GM23338 (cell line): ENCODE data around the gene CNTN5. TPM values are rescaled to one million over a fixed set of nuclear protein-coding genes. Genes with fewer than 3 reads are reported as not detected.

ENCODE experiments used
- ATAC-seq: fragments of 200-7000 bp; cut with Tn5 transposase; 3 replicates; pipeline ENCODE4 v1.9.1; 2020
- DNase-seq: peaks from one replicate; pipeline ENCODE4 v3.0.0-alpha.2; 2015; ENCODE audit warnings: low spot score
- H2AFZ ChIP-seq: fragments of 200-600 bp; sonication (generic); 2 replicates; pipeline ENCODE4 v1.8.0; 2016; ENCODE audit warnings: antibody characterized with exemption, mild to moderate bottlenecking, moderate library complexity
- H3F3A ChIP-seq: fragments of 200-600 bp; sonication (generic); replicated peaks from 2 replicates; pipeline ENCODE4 v1.8.0; 2017; ENCODE audit warnings: antibody characterized with exemption, mixed run types, low read depth
- H3K27ac ChIP-seq: fragments of 200-600 bp; sonication (generic); 2 replicates; pipeline ENCODE4 v1.6.1; 2016; ENCODE audit warnings: low read depth
- H3K27me3 ChIP-seq: fragments of 200-600 bp; sonication (generic); 2 replicates; pipeline ENCODE4 v1.8.0; 2016; ENCODE audit warnings: mild to moderate bottlenecking, mixed run types, moderate library complexity; ENCODE audit not compliant: insufficient read depth
- H3K36me3 ChIP-seq: fragments of 200-600 bp; sonication (generic); 2 replicates; pipeline ENCODE4 v1.8.0; 2016; ENCODE audit warnings: mild to moderate bottlenecking; ENCODE audit not compliant: insufficient read depth
- H3K4me1 ChIP-seq: fragments of 200-600 bp; sonication (generic); 2 replicates; pipeline ENCODE4 v1.8.0; 2016; ENCODE audit warnings: mild to moderate bottlenecking, moderate library complexity; ENCODE audit not compliant: insufficient read depth
- H3K4me2 ChIP-seq: fragments of 200-600 bp; sonication (generic); 2 replicates; pipeline ENCODE4 v1.7.1; 2017; ENCODE audit warnings: mixed run types
- H3K4me3 ChIP-seq: fragments of 200-600 bp; sonication (generic); 2 replicates; pipeline ENCODE4 v1.6.1; 2016; ENCODE audit warnings: mixed run types
- H3K79me2 ChIP-seq: fragments of 200-600 bp; sonication (generic); replicated peaks from 2 replicates; pipeline ENCODE4 v1.8.0; 2017; ENCODE audit warnings: mild to moderate bottlenecking; ENCODE audit not compliant: insufficient read depth
- H3K9me2 ChIP-seq: fragments of 200-600 bp; sonication (generic); 2 replicates; pipeline ENCODE4 v1.8.0; 2017; ENCODE audit not compliant: insufficient read depth
- H4K20me1 ChIP-seq: fragments of 200-600 bp; sonication (generic); replicated peaks from 2 replicates; pipeline ENCODE4 v1.8.0; 2017; ENCODE audit warnings: mild to moderate bottlenecking; ENCODE audit not compliant: insufficient read depth
- H3K27ac Mint-ChIP-seq: 2 replicates; pipeline ENCODE4 v1.8.0; 2020; ENCODE audit warnings: inconsistent platforms, mild to moderate bottlenecking, moderate library complexity, mixed read lengths
- H3K27me3 Mint-ChIP-seq: 3 replicates; pipeline ENCODE4 v1.8.0; 2022; ENCODE audit warnings: low read depth, mild to moderate bottlenecking, moderate library complexity, mixed read lengths, inconsistent platforms; ENCODE audit not compliant: insufficient read depth, poor library complexity
- H3K36me3 Mint-ChIP-seq: 3 replicates; pipeline ENCODE4 v1.8.0; 2021; ENCODE audit warnings: low read depth, mild to moderate bottlenecking, inconsistent platforms, moderate library complexity, mixed read lengths
- H3K4me1 Mint-ChIP-seq: 3 replicates; pipeline ENCODE4 v1.8.0; 2020; ENCODE audit warnings: mild to moderate bottlenecking, inconsistent platforms, mixed read lengths
- H3K4me3 Mint-ChIP-seq: 3 replicates; pipeline ENCODE4 v1.8.0; 2021; ENCODE audit warnings: moderate library complexity, mild to moderate bottlenecking, inconsistent platforms, mixed read lengths
- H3K9me3 Mint-ChIP-seq: 3 replicates; pipeline ENCODE4 v1.8.0; 2020; ENCODE audit warnings: moderate library complexity, mild to moderate bottlenecking, inconsistent platforms, mixed read lengths
- CREB1 ChIP-seq: fragments of 250-450 bp; sonication (Bioruptor Pico); IDR thresholded peaks from 2 replicates; pipeline ENCODE4 v1.5.0; 2020; ENCODE audit warnings: low read depth, mild to moderate bottlenecking, moderate library complexity
- CTCF ChIP-seq, 2 experiments: fragments of 200-600 bp in 1 of 2; sonication (generic) in 1 of 2; conservative IDR thresholded peaks; 2 replicates each; pipeline versions ENCODE4 v1.5.1 to v1.6.1; 2016 to 2017; ENCODE audit warnings: antibody characterized with exemption in 2 of 2, low read depth in 2 of 2, mild to moderate bottlenecking in 2 of 2, moderate library complexity in 1 of 2
- EZH2 ChIP-seq: fragments of 200-600 bp; sonication (generic); IDR thresholded peaks from one replicate; pipeline ENCODE4 v1.8.0; 2017; ENCODE audit warnings: antibody characterized with exemption, mild to moderate bottlenecking, low read depth; ENCODE audit not compliant: unreplicated experiment
- EZH2phosphoT487 ChIP-seq: fragments of 200-600 bp; sonication (generic); IDR thresholded peaks from one replicate; pipeline ENCODE4 v1.8.1; 2018; ENCODE audit warnings: antibody characterized with exemption; ENCODE audit not compliant: unreplicated experiment
- NANOG ChIP-seq: IDR thresholded peaks from 2 replicates; pipeline ENCODE4 v1.6.1; 2016; ENCODE audit warnings: antibody characterized with exemption, borderline replicate concordance
- REST ChIP-seq: IDR thresholded peaks from one replicate; pipeline ENCODE4 v1.6.1; 2018; ENCODE audit warnings: antibody characterized with exemption; ENCODE audit not compliant: unreplicated experiment
- STAT1 ChIP-seq: IDR thresholded peaks from one replicate; pipeline ENCODE4 v1.6.1; 2016; ENCODE audit warnings: antibody characterized with exemption; ENCODE audit not compliant: unreplicated experiment
- ZNF114 ChIP-seq: fragments of 250-450 bp; sonication (Bioruptor Pico); IDR thresholded peaks from 2 replicates; pipeline ENCODE4 v1.5.0; 2020; ENCODE audit warnings: mild to moderate bottlenecking, moderate library complexity
- ZNF331 ChIP-seq: fragments of 250-450 bp; sonication (Bioruptor Pico); IDR thresholded peaks from 2 replicates; pipeline ENCODE4 v1.5.0; 2020; ENCODE audit warnings: low read depth, mild to moderate bottlenecking, moderate library complexity
- polyA plus RNA-seq: library from polyadenylated mRNA; unstranded; fragments of >200 nt; fragmentation: Nextera tagmentation; extraction: Ambion mirVana; gene quantifications from 2 replicates; pipeline ENCODE4 v1.2.1, GENCODE V29; 2016
- total RNA-seq: library from RNA; depleted of rRNA; stranded (reverse); fragments of >200 nt; shearing (Covaris generic); gene quantifications from 2 replicates; pipeline ENCODE4 v1.2.3, GENCODE V29; 2014

The CNTN5 gene
- total and polyA plus RNA-seq, 2 experiments from 2014 or later: not detected

GRCh38 chr11:99535406-99535805 lies 514.7 kb downstream of the CNTN5 start:
- Histone ChIP-seq H3K9me2 (peaks cover 5% of the 10 kb centered on the region; the same call in 1 of the 2 replicates), H3K27ac (no peak overlapping the region), H3K4me3 (no peak overlapping the region), H4K20me1 (no peaks in the 10 kb centered on the region), H3K4me2 (no peak overlapping the region), H3K4me1 (no peaks in the 10 kb centered on the region), H3K79me2 (no peaks in the 10 kb centered on the region), H2AFZ (no peak overlapping the region), H3F3A (no peaks in the 10 kb centered on the region), H3K27me3 (no peaks in the 10 kb centered on the region), H3K36me3 (no peaks in the 10 kb centered on the region)
- peaks cover 6% of the 10 kb centered on the region; the same call in 1 of the 3 replicates for H3K9me3 Mint-ChIP-seq
- H3K27me3 Mint-ChIP-seq: peaks cover 1% of the 10 kb centered on the region
- ATAC-seq (no peak), DNase-seq (no peak)
- no peak overlapping the region for H3K27ac Mint-ChIP-seq
- H3K4me3 Mint-ChIP-seq: no peak overlapping the region
- 0 out of 3 replicates have a peak, but pooled peaks cover 10% of the 10 kb centered on the region for H3K36me3 Mint-ChIP-seq
- H3K4me1 Mint-ChIP-seq: no peaks in the 10 kb centered on the region
- TF ChIP-seq EZH2phosphoT487: no peak
- TF ChIP-seq NANOG: no peak
- no peak for TF ChIP-seq ZNF114
- no peak for TF ChIP-seq ZNF331 (CRISPR knock-in tag)

GRCh38 chr11:99535819-99536218 lies 515.1 kb downstream of the CNTN5 start:
- Histone ChIP-seq H3K4me3 (no peak overlapping the region), H3K79me2 (no peaks in the 10 kb centered on the region), H3K36me3 (no peaks in the 10 kb centered on the region), H3K9me2 (peaks cover 5% of the 10 kb centered on the region; the same call in 1 of the 2 replicates), H3K27me3 (no peaks in the 10 kb centered on the region), H3F3A (no peaks in the 10 kb centered on the region), H3K27ac (no peak overlapping the region), H2AFZ (no peak overlapping the region), H4K20me1 (no peaks in the 10 kb centered on the region), H3K4me2 (no peak overlapping the region), H3K4me1 (no peaks in the 10 kb centered on the region)
- Mint-ChIP-seq H3K4me1 (no peaks in the 10 kb centered on the region), H3K4me3 (no peak overlapping the region), H3K27ac (no peak overlapping the region), H3K27me3 (peaks cover 1% of the 10 kb centered on the region), H3K9me3 (peaks cover 6% of the 10 kb centered on the region; the same call in 1 of the 3 replicates), H3K36me3 (0 out of 3 replicates have a peak, but pooled peaks cover 10% of the 10 kb centered on the region)
- DNase-seq (no peak), ATAC-seq (no peak)
- TF ChIP-seq ZNF114 (no peak), ZNF331 (CRISPR knock-in tag) (no peak), EZH2 (no peak), REST (no peak), CTCF (conservative IDR thresholded peaks at IDR 0.05; ENCODE audit: low read depth in 2 of 2) (no peak), STAT1 (no peak), CREB1 (CRISPR knock-in tag) (no peak), EZH2phosphoT487 (no peak)
